GM21717 (cell line): ENCODE results near the gene TTYH3.
"Not testable (repeated sequence)": the region's sequence is repeated elsewhere in the genome, so short reads cannot be mapped to it uniquely, and the experiment has no call there.

Experiments used
- ATAC-seq: cut with Tn5 transposase; IDR thresholded peaks from one replicate; pipeline ENCODE4 v1.9.1; 2021; ENCODE audit warnings: mild to moderate bottlenecking, moderate library complexity; ENCODE audit not compliant: unreplicated experiment

Gene TTYH3

DNA sequence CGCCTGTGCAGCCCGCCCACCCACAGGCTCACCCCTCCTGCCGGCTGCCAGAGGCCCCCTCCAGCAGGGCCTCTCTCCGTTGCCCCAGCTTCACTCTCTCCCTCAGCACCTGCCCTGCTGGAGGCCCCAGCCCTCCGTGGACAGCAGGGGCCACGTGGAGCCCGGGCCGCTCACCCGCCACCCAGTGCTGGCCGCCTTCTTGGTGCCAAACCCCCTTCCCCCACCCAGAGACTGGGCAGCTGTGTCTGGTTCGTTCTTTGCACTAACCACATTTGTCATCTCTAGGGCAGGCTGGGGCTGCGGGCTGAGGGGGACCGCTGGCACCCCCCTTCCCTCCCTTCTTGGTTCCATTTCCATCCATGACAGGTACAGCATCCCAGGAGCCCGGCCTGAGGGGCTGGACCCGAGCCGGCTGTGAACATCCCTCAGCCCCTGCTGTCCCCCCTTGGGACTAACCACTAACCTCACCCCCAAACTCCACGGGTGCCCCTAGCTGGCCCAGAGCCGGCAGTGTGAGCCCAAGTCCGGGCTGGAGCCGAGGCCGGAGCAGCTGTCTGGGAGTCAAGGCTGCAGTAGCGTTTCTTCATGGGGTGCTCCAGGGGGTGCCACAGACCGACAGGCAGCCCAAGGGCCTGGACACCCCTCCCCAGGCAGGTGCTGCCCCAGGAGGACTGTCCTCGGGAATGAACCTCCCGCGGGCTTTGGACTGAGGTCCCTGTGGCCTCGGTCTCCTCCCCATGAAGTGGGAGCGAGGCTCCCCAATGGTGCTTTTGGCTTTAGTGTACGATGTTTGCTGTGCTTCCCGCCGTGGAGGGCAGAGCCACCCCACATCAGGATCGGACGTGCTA is 30.7 kb downstream of the TTYH3 start:
- no peak for ATAC-seq

DNA sequence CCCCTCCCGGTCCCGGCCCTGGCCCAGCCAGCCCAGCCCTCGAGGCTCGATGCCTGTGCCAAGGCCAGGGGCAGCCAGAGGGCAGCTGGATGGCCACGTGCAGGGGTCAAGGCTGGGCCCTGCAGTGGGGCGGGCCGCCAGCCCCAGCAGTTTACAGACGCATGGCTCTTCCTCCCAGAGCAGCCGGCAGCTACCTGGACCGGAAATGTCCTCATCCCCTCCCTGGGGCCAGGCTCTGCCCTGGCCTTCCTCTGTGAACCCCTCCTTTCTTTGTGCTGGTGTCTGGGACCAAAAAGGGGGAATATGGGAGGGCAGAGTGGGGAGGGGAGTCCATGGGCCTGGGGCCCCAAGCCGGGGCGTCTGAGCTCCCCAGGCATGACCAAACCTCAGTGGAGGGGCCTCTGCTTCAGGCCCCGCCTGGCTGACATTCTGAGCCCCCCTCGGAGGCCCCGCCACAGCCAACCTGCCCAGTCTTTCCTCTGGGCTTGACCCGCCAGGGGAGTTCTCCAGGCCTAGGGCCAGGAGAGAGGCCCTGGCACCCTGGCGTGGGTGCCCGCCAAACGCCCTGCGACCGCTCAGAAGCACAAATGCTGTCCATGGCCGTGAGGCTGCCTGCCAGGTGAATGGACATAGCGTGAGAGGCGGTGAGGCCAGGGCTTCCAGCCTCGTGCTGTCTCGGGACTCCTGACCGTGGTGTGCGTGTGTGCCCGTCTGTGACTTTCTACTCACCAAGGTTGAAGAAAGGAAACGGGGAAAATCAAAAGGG is 31.5 kb downstream of the TTYH3 start:
- ATAC-seq = no peak

DNA sequence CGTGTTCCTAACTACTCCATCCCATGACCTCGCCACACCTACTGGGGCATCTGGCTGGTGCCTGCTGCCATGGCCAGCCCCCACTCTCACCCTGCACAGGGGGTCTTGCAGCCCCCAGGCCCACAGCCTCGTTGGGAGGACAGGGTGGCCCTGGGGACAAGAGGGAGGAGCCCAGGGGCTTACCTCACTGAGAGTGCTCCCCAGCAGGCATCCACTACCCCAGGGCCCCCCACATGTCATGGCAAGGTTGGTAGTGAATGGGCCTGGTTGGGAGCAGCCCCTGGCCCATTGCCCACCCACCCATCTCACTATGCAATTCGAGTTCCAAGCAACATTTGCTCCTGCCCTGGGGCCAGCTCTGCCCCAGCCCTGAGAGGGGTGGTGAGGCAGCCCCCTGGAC is 32.2 kb downstream of the TTYH3 start:
- no peak for ATAC-seq

DNA sequence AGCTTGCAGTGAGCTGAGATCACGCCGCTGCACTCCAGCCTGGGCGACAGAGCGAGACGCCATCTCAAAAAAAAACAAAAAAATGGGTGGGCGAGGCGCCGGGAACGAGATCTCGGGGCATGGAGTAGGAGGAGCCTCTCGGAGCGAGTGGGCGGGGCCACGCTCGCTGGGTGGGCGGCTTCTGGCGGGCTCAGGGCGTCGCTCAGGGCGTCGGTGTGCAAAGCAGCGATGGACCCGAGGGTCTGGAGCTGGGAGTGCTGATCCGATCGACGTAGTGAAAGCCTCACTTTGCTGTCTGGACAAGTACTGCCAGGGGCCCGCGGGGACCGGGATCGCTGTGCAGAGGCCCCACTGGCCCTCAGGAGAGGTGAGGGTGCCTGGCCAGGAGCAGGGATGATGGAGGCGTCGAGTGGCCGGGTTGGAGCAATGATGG is 33.6 kb downstream of the TTYH3 start:
- ATAC-seq = no peak

DNA sequence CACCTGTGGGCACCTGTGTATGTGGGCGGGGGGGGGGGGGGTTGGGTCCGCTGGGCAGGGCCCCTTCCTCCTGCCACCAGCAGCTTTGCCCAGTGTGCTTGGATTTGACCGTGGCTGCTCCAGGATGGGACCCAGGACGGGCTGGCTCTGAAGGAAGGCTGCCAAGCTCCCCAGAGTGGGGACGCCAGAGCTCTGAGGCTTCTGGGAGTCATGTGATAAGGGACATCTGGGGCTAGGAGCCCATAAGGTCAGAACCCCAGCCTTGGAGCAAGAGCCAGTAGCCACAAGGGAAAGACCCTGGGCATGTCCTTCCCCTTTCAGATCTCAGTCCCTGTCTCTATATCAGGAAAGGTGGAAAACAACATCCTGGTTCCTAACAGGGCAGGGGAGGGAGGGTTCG is 34.4 kb downstream of the TTYH3 start:
- no peak for ATAC-seq

GRCh38 chr7:2666588-2667250 is 34.9 kb downstream of the TTYH3 start:
- no peak for ATAC-seq

DNA sequence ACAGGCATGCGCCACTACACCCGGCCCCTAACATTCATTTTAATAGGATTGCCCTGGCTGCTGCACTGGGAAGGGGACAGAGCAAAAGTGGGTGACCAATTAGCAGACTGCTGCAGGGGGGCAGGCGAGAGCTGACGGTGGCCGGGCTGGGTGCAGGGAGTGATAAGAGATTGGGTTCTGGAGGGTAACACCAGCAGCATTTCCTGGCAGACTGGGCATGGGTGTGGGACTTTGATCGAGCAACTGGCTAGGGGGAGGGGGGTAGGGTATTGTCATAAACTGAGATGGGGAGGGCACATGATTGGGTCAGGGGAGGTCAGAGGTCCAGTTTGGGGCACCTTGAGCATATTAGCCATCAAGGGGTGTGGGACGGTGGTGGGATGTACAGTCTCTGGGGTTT is 36.1 kb downstream of the TTYH3 start:
- no peak for ATAC-seq

- no peak for ATAC-seq
Observed at GRCh38 chr7:2668401-2668800, 36.6 kb downstream of the TTYH3 start.

DNA sequence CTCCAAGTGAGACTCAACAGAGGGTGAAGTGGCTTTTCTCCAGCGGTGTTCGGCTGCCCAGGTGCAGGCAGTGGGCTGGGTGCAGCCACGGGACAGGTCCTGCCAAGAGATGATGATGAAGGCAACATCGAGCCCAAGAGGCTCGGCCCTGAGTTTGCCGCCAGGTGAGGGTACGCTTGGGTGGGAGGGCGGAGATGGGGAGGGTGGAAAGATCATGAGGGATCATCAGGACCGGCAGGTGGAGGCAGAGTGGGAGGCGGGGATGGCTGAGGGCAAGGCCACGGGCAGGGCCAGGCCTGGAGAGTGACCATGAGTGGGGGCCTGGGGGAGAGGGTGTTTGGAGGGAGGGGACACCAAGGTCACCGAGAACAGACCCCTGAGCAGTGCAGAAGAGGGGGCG is 38.4 kb downstream of the TTYH3 start:
- no peak for ATAC-seq

DNA sequence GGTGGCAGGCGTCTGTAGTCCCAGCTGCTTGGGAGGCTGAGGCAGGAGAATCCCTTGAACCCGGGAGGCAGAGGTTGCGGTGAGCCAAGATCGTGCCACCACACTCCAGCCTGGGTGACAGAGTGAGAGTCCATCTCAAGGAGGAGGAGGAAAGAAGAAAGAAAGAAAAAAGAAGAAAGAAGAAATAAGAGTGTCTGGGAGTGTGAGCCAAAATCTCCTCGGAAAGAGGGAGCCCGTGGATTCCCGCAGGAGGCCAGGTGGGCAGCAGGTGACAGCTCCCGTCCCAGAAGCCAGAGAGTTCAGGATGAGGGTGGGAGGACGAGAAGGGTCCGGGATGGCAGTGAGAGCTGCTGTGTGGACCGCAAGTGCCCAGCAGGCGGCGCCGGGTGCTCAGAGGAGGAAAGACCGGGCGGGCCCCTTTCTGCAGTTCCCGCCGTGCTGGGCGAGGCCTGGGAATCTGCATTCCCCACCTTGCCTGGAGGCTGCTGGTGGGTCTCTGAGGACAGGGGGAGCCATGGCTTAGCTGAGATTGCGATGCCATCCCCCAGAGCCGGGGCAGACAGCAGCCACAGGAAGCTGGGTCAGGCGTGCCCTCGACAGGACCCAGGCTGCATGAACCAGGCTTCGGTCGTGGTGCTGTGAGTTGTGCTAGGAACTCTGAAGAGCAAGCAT is 39.1 kb downstream of the TTYH3 start:
- ATAC-seq = peak; percentile 68

- ATAC-seq = not testable (repeated sequence)
Observed at GRCh38 chr7:2673214-2673613, 41.4 kb downstream of the TTYH3 start.

GRCh38 chr7:2673934-2674333 is 42.1 kb downstream of the TTYH3 start:
- ATAC-seq = no peak

DNA sequence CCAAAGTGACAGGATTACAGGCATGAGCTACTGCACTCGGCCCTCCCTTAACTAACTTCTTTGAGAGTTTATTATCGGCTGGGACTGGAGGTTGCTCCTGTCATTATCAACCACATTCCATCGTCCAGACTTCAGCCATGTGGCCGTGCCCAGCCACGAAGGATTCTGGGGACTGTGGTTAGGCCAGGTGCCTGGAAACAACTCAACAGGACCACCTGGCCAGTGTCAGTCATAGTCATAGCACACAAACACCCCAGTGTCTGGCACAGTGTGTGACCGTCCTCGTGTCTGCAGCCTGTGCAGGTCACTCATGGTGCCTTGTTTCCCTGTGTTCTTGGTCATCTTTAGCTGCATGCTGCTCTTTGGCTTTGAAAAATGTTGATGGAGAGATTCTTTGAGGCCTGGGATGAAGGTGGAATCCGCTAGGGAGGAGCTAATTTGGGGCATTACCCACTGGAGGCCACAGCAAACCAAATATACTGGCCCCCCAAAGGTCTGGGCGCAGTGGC is 43.5 kb downstream of the TTYH3 start:
- no peak for ATAC-seq

DNA sequence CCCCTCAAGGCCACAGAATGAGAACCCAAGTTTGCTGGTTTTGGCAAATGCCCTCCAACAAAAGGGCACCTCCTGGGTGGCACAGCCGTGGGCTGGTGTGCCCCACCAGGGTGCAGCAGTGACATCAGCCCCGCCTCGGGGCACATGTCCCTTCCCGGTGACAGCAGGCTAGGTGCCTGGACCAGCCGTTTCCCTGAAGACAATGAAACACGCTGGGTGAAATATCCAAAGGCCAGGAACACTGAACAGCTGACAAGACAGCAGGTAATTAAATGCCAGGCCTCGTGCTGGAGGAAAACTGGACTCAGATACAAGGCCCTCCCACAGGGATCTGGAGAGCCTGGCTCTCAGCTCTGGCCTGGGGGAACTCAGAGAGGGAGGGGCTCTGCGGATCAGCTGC is 44.8 kb downstream of the TTYH3 start:
- ATAC-seq = not testable (repeated sequence)

GRCh38 chr7:2678454-2678853 is 46.7 kb downstream of the TTYH3 start:
- not testable (repeated sequence) for ATAC-seq

DNA sequence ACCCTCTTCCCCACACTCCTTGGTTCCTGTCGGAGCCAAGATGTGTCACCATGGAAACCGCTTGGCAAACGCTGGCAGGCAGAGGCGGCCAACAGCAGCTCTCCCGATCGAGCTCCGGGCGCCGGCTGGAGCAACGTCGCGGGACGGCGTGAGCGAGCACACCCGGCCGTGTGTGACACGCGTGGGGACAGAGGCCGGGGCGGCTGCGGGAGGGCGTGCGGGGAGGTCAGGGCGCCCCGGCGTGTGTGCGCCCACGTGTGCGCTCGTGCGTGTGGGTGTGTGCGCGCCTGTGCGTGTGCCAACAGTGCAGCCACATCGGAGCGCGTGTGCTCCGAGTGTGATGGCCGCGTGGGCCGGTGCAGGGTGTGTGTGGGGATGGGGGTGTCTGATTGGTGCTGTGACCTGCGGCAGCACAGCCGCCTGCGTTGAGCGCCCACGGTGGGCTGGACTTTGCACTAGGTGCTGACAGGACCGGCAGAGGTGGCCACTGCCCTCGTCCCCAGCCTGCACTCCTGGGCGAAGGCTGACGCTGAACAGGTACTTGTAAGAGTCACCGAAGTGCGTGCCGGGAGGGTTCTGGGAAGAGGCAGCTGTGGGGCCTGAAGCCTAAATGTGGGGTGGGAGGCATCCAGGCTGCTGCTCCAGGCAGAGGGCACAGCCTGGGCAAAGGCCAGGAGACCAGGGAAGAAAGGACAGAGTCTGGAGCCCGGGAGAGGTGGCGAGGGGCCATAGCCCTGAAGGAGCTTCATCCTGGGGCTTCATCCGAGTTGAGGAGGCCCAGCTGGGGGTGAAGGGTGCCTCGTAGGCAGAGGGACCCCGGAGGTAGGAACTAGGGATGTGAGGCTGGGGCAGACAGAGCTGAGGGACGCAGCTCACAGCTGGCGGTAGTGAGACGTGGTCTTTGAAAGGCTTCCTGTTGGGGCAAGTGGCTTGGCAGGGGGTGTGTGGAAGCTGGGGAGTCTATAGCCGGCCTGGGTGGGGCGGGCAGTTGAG is 47.6 kb downstream of the TTYH3 start:
- not testable (repeated sequence) for ATAC-seq

- ATAC-seq = no peak
Observed at GRCh38 chr7:2680256-2680655, 48.5 kb downstream of the TTYH3 start.

DNA sequence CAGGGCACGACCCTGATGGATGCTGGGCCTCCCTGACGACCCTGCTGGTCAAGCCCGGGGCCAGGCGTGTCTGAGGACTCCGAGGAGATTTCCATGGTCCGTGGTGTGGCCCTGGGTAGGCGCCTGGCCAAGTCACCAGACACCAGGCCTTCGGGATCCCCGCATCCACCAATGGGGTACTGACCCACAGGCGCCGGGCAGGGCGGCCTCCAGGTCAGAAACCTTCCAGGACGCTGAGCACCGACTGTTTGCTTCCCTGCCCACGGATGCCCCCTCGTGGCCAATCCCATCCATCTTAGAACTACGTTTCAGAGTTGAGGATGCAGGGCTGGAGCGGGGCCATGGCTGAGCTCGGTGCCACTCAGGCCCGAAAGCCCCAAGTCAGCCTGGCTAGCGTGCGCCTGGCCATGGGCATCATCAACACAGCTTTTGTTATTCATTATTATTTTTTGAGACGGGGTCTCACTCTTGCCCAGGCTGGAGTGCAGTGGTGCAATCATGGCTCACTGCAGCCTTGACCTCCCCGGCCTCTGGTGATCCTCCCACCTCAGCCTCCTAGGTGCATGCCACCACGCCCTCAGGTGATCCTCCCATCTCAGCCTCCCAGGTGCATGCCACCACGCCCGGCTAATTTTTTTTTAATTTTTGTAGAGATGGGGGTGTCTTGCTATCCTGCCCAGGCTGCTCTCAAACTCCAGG is 49.2 kb downstream of the TTYH3 start:
- no peak for ATAC-seq
